GM18909 (cell line): ENCODE results near the gene SIGLEC7.
"Not testable (repeated sequence)": the region's sequence is repeated elsewhere in the genome, so short reads cannot be mapped to it uniquely, and the experiment has no call there.

Experiments used
- ATAC-seq: cut with Tn5 transposase; IDR thresholded peaks from one replicate; pipeline ENCODE4 v1.9.1; 2021; ENCODE audit warnings: mild to moderate bottlenecking; ENCODE audit not compliant: unreplicated experiment, poor library complexity

SIGLEC7 gene

GRCh38 chr19:51164215-51164614 is 22.1 kb downstream of the SIGLEC7 start:
- no peak for ATAC-seq

GRCh38 chr19:51166846-51167490 is 24.9 kb downstream of the SIGLEC7 start:
- no peak for ATAC-seq

- no peak for ATAC-seq
These were observed 26.6 kb downstream of the SIGLEC7 start for GRCh38 chr19:51168564-51169282.

- not testable (repeated sequence) for ATAC-seq
These were observed 27.3 kb downstream of the SIGLEC7 start for GRCh38 chr19:51169283-51169918.

- no peak for ATAC-seq
These were observed 30.1 kb downstream of the SIGLEC7 start for GRCh38 chr19:51172223-51172622.

- no peak for ATAC-seq
These were observed 31.6 kb downstream of the SIGLEC7 start for GRCh38 chr19:51173681-51174080.

- ATAC-seq = no peak
These were observed 37.2 kb downstream of the SIGLEC7 start for GRCh38 chr19:51179256-51179655.

- no peak for ATAC-seq
These were observed 39.3 kb downstream of the SIGLEC7 start for GRCh38 chr19:51181377-51181912.

- no peak for ATAC-seq
These were observed 39.9 kb downstream of the SIGLEC7 start for GRCh38 chr19:51181913-51182419.

- no peak for ATAC-seq
These were observed 41.5 kb downstream of the SIGLEC7 start for GRCh38 chr19:51183629-51184028.

- ATAC-seq = no peak
These were observed 43.2 kb downstream of the SIGLEC7 start for GRCh38 chr19:51185069-51185867.

- no peak for ATAC-seq
These were observed 43.7 kb downstream of the SIGLEC7 start for GRCh38 chr19:51185868-51186215.

- no peak for ATAC-seq
These were observed 44.2 kb downstream of the SIGLEC7 start for GRCh38 chr19:51186323-51186722.

GRCh38 chr19:51187395-51188226 is 45.5 kb downstream of the SIGLEC7 start:
- ATAC-seq = no peak

- ATAC-seq = no peak
These were observed 46.1 kb downstream of the SIGLEC7 start for GRCh38 chr19:51188227-51188559.

GRCh38 chr19:51192689-51193088 is 50.6 kb downstream of the SIGLEC7 start:
- no peak for ATAC-seq

- no peak for ATAC-seq
These were observed 52.6 kb downstream of the SIGLEC7 start for GRCh38 chr19:51194527-51195315.

- ATAC-seq = no peak
These were observed 53.1 kb downstream of the SIGLEC7 start for GRCh38 chr19:51195316-51195586.

GRCh38 chr19:51195616-51196015 is 53.5 kb downstream of the SIGLEC7 start:
- no peak for ATAC-seq
